Measurements from ENCODE around the gene SOX15. TPM values are rescaled to one million over a fixed set of nuclear protein-coding genes. Genes with fewer than 3 reads are reported as not detected.
A peak's percentile ranks its signal among the peaks of the same experiment; 100 is the strongest.

SOX15 gene
- total and polyA plus RNA-seq, 10 of the 15 experiments (the other 5 are each of a cell fraction or from before 2014, with no cell fraction given) = 0.06 to 0.53 (median 0.16) TPM; not detected in 2

DNA sequence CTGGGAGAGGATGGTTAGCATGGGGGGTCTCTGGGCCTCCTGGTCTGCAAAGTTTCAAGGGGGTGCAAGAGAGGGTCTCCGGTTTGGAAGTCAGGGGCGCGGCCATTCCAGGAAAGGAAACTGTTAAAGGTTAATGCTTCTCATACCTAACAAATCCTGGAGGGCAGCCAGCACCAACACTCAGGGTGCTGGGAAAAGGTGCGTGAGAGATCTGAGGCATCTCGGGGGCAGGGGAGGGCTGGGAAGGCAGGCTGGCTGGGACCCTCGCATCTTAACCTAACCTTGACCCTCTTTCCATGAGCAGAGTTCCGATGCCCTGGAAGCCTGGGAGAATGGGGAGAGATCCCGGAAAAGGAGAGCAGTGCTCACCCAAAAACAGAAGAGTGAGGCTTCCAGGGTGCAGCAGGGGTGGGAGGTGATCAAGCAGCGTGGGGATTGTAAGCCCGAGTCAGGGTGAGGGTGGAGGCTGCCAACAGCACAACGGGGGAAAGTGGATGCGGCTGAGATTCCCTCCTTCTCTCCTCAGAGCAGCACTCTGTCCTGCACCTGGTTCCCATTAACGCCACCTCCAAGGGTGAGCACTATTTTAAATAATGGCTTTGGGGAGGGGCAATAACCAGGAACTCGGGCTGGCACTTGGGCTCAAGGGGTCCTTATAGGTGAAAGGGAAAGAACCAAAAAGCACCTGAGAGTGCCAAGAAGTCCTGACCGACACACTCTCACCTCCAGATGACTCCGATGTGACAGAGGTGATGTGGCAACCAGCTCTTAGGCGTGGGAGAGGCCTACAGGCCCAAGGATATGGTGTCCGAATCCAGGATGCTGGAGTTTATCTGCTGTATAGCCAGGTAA lies 30.3 kb downstream of the SOX15 start:
- SMC1A ChIA-PET (ENCODE audit: uncharacterized antibody, unreplicated experiment) = interaction anchor here (0.8 to 4.9 kb wide), 34 partner anchors 10 to 230 kb away, joined by 3 to 67 read pairs (median 5); partner anchors contain the start of genes CD68, TMEM102, TMEM95 and TNFSF12
- H2AFZ ChIP-seq (ENCODE audit: control insufficient read depth, low read depth, low read length) = no peak overlapping the region

More for the DNA sequence above, 30.3 kb downstream of the SOX15 start:
- ChIA-PET POLR2A (interaction anchor here (0.5 to 4.2 kb wide), 17 partner anchors 7 to 204 kb away, joined by 3 to 36 read pairs (median 4); partner anchors contain the start of genes MPDU1, POLR2A, TMEM102 and TMEM95), CTCF (interaction anchor here (0.6 to 6.2 kb wide), 45 partner anchors 7 to 282 kb away, joined by 3 to 192 read pairs (median 7); partner anchors contain the start of genes ACAP1, CD68, CHRNB1 and FGF11), RAD21 (ENCODE audit: unreplicated experiment) (interaction anchor here (0.6 to 4.9 kb wide), 27 partner anchors 12 to 278 kb away, joined by 3 to 84 read pairs (median 5); partner anchors contain the start of genes ACAP1, CD68, CHRNB1 and FGF11)
- ATAC-seq (no peak), DNase-seq (ENCODE audit: low read depth, low spot score) (no peak), FAIRE-seq (no peak)
- Histone ChIP-seq H3K27ac (ENCODE audit: control insufficient read depth, insufficient read depth) (0 out of 2 replicates have a peak overlapping the region, but pooled peaks have one; percentile 2), H3K36me3 (ENCODE audit: control insufficient read depth in 2 of 2, insufficient read depth in 2 of 2, low read length in 1 of 2) (peaks cover 0 to 2% of the 10 kb centered on the region in 2 experiments; a peak in 1 of 4 replicates), H3K4me3 (peak overlapping the region; percentile 66; the same call in 1 of the 2 replicates), H4K20me1 (ENCODE audit: control insufficient read depth, insufficient read depth) (no peaks in the 10 kb centered on the region), H3K4me2 (ENCODE audit: control insufficient read depth, insufficient read depth) (peak overlapping the region; percentile 92), H3K27me3 (replicated peaks in 1 of 2; ENCODE audit: control insufficient read depth in 2 of 2, insufficient read depth in 2 of 2, low read length in 1 of 2) (no peaks in the 10 kb centered on the region), H3K9me3 (replicated peaks; ENCODE audit: control insufficient read depth, insufficient read depth, low read length) (no peaks in the 10 kb centered on the region), H3K4me1 (ENCODE audit: control insufficient read depth, insufficient read depth, low read length) (peaks cover 37% of the 10 kb centered on the region), H3K79me2 (ENCODE audit: control insufficient read depth, insufficient read depth, low read length) (peaks cover 29% of the 10 kb centered on the region), H3K9ac (ENCODE audit: control insufficient read depth, insufficient read depth, low read length) (peak overlapping the region; percentile 70)
- TF ChIP-seq PAX5 (IDR thresholded peaks at IDR 0.05; ENCODE audit: borderline replicate concordance, low read depth, low read length) (no peak), IKZF1 (conservative IDR thresholded peaks at IDR 0.05) (0 out of 2 replicates have a peak, but pooled peaks have one; percentile 19), CREM (IDR thresholded peaks at IDR 0.05; ENCODE audit: low read depth) (no peak)
- TF ChIP-seq, protein P1, sequence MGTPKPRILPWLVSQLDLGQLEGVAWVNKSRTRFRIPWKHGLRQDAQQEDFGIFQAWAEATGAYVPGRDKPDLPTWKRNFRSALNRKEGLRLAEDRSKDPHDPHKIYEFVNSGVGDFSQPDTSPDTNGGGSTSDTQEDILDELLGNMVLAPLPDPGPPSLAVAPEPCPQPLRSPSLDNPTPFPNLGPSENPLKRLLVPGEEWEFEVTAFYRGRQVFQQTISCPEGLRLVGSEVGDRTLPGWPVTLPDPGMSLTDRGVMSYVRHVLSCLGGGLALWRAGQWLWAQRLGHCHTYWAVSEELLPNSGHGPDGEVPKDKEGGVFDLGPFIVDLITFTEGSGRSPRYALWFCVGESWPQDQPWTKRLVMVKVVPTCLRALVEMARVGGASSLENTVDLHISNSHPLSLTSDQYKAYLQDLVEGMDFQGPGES (IDR thresholded peaks at IDR 0.05) = no peak
- in situ Hi-C loops (cut with MboI) = loop anchor here (25.0 kb wide), 1 partner anchor 522 kb away; the partner anchor contains the start of genes SLC16A11 and SLC16A13
- intact Hi-C loops (cut with micrococcal nuclease; ENCODE audit: unreplicated experiment) = loop anchor here (2.0 to 5.0 kb wide), 4 partner anchors 37 to 203 kb away; partner anchors contain the start of genes FGF11 and TMEM102
- 83% methylated on average over 16 of the region's 18 CpGs for WGBS (ENCODE audit: insufficient coverage, insufficient replicate concordance, low lambda C conversion rate, missing lambda C conversion rate)
- BruUV-seq (replicated peaks) = no TSS peak
